ENCODE results near the gene AFDN. TPM values are rescaled to one million over a fixed set of nuclear protein-coding genes. Genes with fewer than 3 reads are reported as not detected.

AFDN gene
- total and polyA plus RNA-seq, 2 of the 8 experiments (the other 6 are each of a cell fraction or from before 2014, with no cell fraction given): 53.4 to 192 TPM

- H3K27ac ChIP-seq (ENCODE audit: low read depth, low read length): no peak overlapping the region
- H2AFZ ChIP-seq (ENCODE audit: low read length): no peak overlapping the region
- WGBS, 2 experiments (ENCODE audit: extremely low coverage in 1 of 2, insufficient coverage in 1 of 2, insufficient read length in 1 of 2, insufficient replicate concordance in 2 of 2, low coverage in 1 of 2, low lambda C conversion rate in 2 of 2, missing lambda C conversion rate in 1 of 2): 94% methylated on average over 10 of the region's 17 CpGs; no CpG with 5 or more reads in 1 of the 2 experiments
- H4K8ac ChIP-seq (ENCODE audit: extremely low read depth, insufficient read depth, low read length): no peak overlapping the region; the same call in 1 of the 2 replicates
- no peaks in the 10 kb centered on the region for H4K20me1 ChIP-seq (replicated peaks in 1 of 2; ENCODE audit: control insufficient read depth in 1 of 2, insufficient read depth in 2 of 2, low read length in 2 of 2)
- no peak overlapping the region for H3K18ac ChIP-seq (ENCODE audit: extremely low read depth, low read length)
- H2BK15ac ChIP-seq (ENCODE audit: low read length): no peak overlapping the region
- H3K4ac ChIP-seq (replicated peaks; ENCODE audit: insufficient read length, low read depth, low read length): no peak overlapping the region
- peaks cover 0 to 13% (median 6%) of the 10 kb centered on the region in 4 experiments; a peak in 4 of 7 replicates for H3K4me1 ChIP-seq (replicated peaks in 1 of 4; ENCODE audit: control insufficient read depth in 3 of 4, insufficient read depth in 4 of 4, low read length in 3 of 4)
- no peak overlapping the region for H3K14ac ChIP-seq (ENCODE audit: insufficient read length)
- H3K23me2 ChIP-seq (ENCODE audit: low read depth, low read length): no peaks in the 10 kb centered on the region
- FAIRE-seq: no peak
- H3K4me2 ChIP-seq (ENCODE audit: insufficient read depth in 1 of 2, low read depth in 2 of 2, low read length in 2 of 2): no peak overlapping the region
- H3K79me2 ChIP-seq (ENCODE audit: control insufficient read depth in 1 of 2, insufficient read depth in 2 of 2, low read length in 2 of 2): no peaks in the 10 kb centered on the region
- no peak overlapping the region for H2BK120ac ChIP-seq (replicated peaks; ENCODE audit: low read depth, low read length)
- H3K56ac ChIP-seq (replicated peaks; ENCODE audit: insufficient read length, low read depth, low read length): no peak overlapping the region
- no peak overlapping the region for H2BK5ac ChIP-seq (ENCODE audit: low read depth, low read length)
- H4K5ac ChIP-seq (ENCODE audit: insufficient read length, low read depth, low read length): no peak overlapping the region
- no peaks in the 10 kb centered on the region; a peak in 2 of 7 replicates for H3K27me3 ChIP-seq (replicated peaks in 1 of 4; ENCODE audit: control insufficient read depth in 3 of 4, extremely low read depth in 1 of 4, insufficient read depth in 3 of 4, low read length in 3 of 4)
- H3K9me3 ChIP-seq (ENCODE audit: insufficient read depth in 2 of 2, low read depth in 1 of 2, low read length in 1 of 2): no peaks in the 10 kb centered on the region
- no peak overlapping the region; a peak in 1 of 8 replicates for H3K4me3 ChIP-seq (ENCODE audit: extremely low read depth in 1 of 4, insufficient read depth in 2 of 4, low read depth in 3 of 4, low read length in 4 of 4)
- 0 out of 2 replicates have a peak overlapping the region, but pooled peaks have one; percentile 68 for H2BK12ac ChIP-seq (ENCODE audit: low read depth, low read length)
- no peak overlapping the region for H3K23ac ChIP-seq (ENCODE audit: insufficient read length)
- no peak overlapping the region for H4K91ac ChIP-seq (replicated peaks; ENCODE audit: insufficient read length, low read length)
- no peaks in the 10 kb centered on the region for H3K36me3 ChIP-seq (ENCODE audit: control insufficient read depth in 2 of 4, insufficient read depth in 4 of 4, low read length in 3 of 4)
- peak overlapping the region; percentile 53; the same call in 1 of the 2 replicates for H2AK5ac ChIP-seq (ENCODE audit: low read depth, low read length)
- no peaks in the 10 kb centered on the region for H3K79me1 ChIP-seq (ENCODE audit: low read depth, low read length)
- peak in 1 of 2 experiments; percentile 43 for DNase-seq (ENCODE audit: low read depth in 1 of 2, low spot score in 2 of 2)
- no peak overlapping the region for H2BK20ac ChIP-seq (ENCODE audit: low read length)
- CTCF ChIA-PET (ENCODE audit: partially characterized antibody): interaction anchor here (0.9 to 1.4 kb wide), 4 partner anchors 18 to 144 kb away, joined by 3 read pairs; no protein-coding TSS in a partner anchor
- POLR2A ChIA-PET (ENCODE audit: partially characterized antibody): interaction anchor here (1.8 kb wide), 1 partner anchor 23 kb away, joined by 7 read pairs; no protein-coding TSS in a partner anchor
- H3K9ac ChIP-seq (replicated peaks in 1 of 4; ENCODE audit: extremely low read depth in 1 of 4, low read depth in 3 of 4, low read length in 3 of 4): no peak overlapping the region
- no peak for TF ChIP-seq KDM1A (IDR thresholded peaks at IDR 0.05; ENCODE audit: borderline replicate concordance, low read length)
- no peak for TF ChIP-seq CTBP2 (IDR thresholded peaks at IDR 0.05; ENCODE audit: borderline replicate concordance, insufficient read depth, insufficient read length, low read length)
- no peak for TF ChIP-seq POU5F1 (IDR thresholded peaks at IDR 0.05; ENCODE audit: low read depth, low read length)
- TF ChIP-seq, protein P1, sequence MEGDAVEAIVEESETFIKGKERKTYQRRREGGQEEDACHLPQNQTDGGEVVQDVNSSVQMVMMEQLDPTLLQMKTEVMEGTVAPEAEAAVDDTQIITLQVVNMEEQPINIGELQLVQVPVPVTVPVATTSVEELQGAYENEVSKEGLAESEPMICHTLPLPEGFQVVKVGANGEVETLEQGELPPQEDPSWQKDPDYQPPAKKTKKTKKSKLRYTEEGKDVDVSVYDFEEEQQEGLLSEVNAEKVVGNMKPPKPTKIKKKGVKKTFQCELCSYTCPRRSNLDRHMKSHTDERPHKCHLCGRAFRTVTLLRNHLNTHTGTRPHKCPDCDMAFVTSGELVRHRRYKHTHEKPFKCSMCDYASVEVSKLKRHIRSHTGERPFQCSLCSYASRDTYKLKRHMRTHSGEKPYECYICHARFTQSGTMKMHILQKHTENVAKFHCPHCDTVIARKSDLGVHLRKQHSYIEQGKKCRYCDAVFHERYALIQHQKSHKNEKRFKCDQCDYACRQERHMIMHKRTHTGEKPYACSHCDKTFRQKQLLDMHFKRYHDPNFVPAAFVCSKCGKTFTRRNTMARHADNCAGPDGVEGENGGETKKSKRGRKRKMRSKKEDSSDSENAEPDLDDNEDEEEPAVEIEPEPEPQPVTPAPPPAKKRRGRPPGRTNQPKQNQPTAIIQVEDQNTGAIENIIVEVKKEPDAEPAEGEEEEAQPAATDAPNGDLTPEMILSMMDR (IDR thresholded peaks at IDR 0.05; ENCODE audit: control extremely low read depth in 1 of 3, insufficient read depth in 1 of 3, low read depth in 1 of 3, low read length in 3 of 3): no peak
- TF ChIP-seq NRF1 (IDR thresholded peaks at IDR 0.05; ENCODE audit: low read depth, low read length): no peak
- TF ChIP-seq, protein P2, sequence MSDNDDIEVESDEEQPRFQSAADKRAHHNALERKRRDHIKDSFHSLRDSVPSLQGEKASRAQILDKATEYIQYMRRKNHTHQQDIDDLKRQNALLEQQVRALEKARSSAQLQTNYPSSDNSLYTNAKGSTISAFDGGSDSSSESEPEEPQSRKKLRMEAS (IDR thresholded peaks at IDR 0.05): no peak
- TF ChIP-seq JUN (IDR thresholded peaks at IDR 0.05; ENCODE audit: low read depth, low read length): no peak
- TF ChIP-seq TAF1 (IDR thresholded peaks at IDR 0.05; ENCODE audit: low read depth, low read length): no peak
- no peak for TF ChIP-seq SP1 (IDR thresholded peaks at IDR 0.05; ENCODE audit: low read depth, low read length)
- no peak for TF ChIP-seq ASH2L (IDR thresholded peaks at IDR 0.05; ENCODE audit: low read length)
Measured at GRCh38 chr6:167795321-167795811, 31.3 kb upstream of the AFDN start.

All from H1 (cell line).